Stimulated activated naive B cell treated with anti-CD40 and anti-IgM and Interleukin-4, amounts not matched to agents 10 μg/mL and 1 μg/mL and 100 μg/mL, for 72 hours (primary cell): ENCODE measurements around the gene TAC3.

Experiments used
- ATAC-seq, 2 donors: fragments of 150-1000 bp; cut with Tn5 transposase; replicated peaks; 2 replicates each; pipeline ENCODE4 v1.10.0; 2021; ENCODE audit warnings: moderate library complexity in 1 of 2
- DNase-seq: peaks from one replicate; pipeline ENCODE4 v3.0.0; 2021
- H3K27ac Mint-ChIP-seq: one replicate; pipeline ENCODE4 v1.8.0; 2022; ENCODE audit warnings: mild to moderate bottlenecking, mixed read lengths
- H3K27me3 Mint-ChIP-seq, 2 donors: one replicate each; pipeline ENCODE4 v1.8.0; 2022; ENCODE audit warnings: mixed read lengths in 2 of 2
- H3K36me3 Mint-ChIP-seq, 2 donors: one replicate each; pipeline ENCODE4 v1.8.0; 2022; ENCODE audit warnings: mixed read lengths in 2 of 2, mild to moderate bottlenecking in 1 of 2
- H3K4me1 Mint-ChIP-seq, 2 donors: one replicate each; pipeline ENCODE4 v1.8.0; 2022; ENCODE audit warnings: mixed read lengths in 2 of 2, mild to moderate bottlenecking in 1 of 2
- H3K4me3 Mint-ChIP-seq, 2 donors: one replicate each; pipeline ENCODE4 v1.8.0; 2022; ENCODE audit warnings: mild to moderate bottlenecking in 2 of 2, mixed read lengths in 2 of 2, moderate library complexity in 1 of 2
- H3K9me3 Mint-ChIP-seq, 2 donors: one replicate each; pipeline ENCODE4 v1.8.0; 2022; ENCODE audit warnings: mixed read lengths in 2 of 2, mild to moderate bottlenecking in 1 of 2

Gene TAC3

GRCh38 chr12:57004651-57005050 is 11.7 kb downstream of the TAC3 start:
- H3K27ac Mint-ChIP-seq: no peak overlapping the region
- ATAC-seq: no peak
- H3K36me3 Mint-ChIP-seq: peaks cover 23 to 34% of the 10 kb centered on the region in 2 donors
- no peaks in the 10 kb centered on the region for H3K9me3 Mint-ChIP-seq
- H3K4me1 Mint-ChIP-seq: peaks cover 43 to 64% of the 10 kb centered on the region in 2 donors
- no peak for DNase-seq
- no peak overlapping the region for H3K4me3 Mint-ChIP-seq
- H3K27me3 Mint-ChIP-seq: no peaks in the 10 kb centered on the region

GRCh38 chr12:57003395-57003794 is 12.9 kb downstream of the TAC3 start:
- Mint-ChIP-seq H3K4me3 (no peak overlapping the region), H3K27me3 (no peaks in the 10 kb centered on the region), H3K27ac (no peak overlapping the region), H3K9me3 (no peaks in the 10 kb centered on the region), H3K4me1 (peaks cover 52 to 70% of the 10 kb centered on the region in 2 donors), H3K36me3 (peaks cover 23 to 41% of the 10 kb centered on the region in 2 donors)
- no peak for DNase-seq
- no peak for ATAC-seq

GRCh38 chr12:57001448-57001906 is 14.9 kb downstream of the TAC3 start:
- Mint-ChIP-seq H3K36me3 (peaks cover 23 to 48% of the 10 kb centered on the region in 2 donors), H3K4me3 (no peak overlapping the region), H3K27me3 (no peaks in the 10 kb centered on the region), H3K27ac (no peak overlapping the region), H3K4me1 (peaks cover 47 to 59% of the 10 kb centered on the region in 2 donors), H3K9me3 (no peaks in the 10 kb centered on the region)
- DNase-seq (peak; percentile 43), ATAC-seq (peak; percentile 41 to 43)

GRCh38 chr12:57000393-57000792 is 15.9 kb downstream of the TAC3 start:
- H3K4me3 Mint-ChIP-seq: no peak overlapping the region
- no peaks in the 10 kb centered on the region for H3K9me3 Mint-ChIP-seq
- peaks cover 32 to 59% of the 10 kb centered on the region in 2 donors for H3K36me3 Mint-ChIP-seq
- no peaks in the 10 kb centered on the region for H3K27me3 Mint-ChIP-seq
- peaks cover 46 to 53% of the 10 kb centered on the region in 2 donors for H3K4me1 Mint-ChIP-seq
- no peak for DNase-seq
- ATAC-seq: no peak
- peak overlapping the region; percentile 22 for H3K27ac Mint-ChIP-seq

DNA sequence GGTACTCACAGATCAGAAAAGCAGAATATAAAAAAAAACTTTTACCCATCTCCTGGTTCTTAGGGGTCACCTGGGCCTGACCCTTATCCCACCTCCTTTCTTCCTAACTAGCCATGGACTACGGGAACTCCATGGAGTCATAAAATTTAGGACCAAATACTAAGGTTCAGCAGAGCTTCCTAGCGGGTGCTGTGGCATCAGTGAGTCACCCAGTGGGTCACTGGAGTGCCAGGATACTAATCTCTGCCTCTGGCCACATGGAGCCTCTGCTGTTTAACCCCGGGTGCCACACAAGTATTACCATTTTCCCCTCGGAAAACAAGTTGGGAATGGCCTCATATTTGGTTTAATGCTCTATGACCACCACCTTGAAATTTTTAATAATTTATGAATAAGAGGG is 16.9 kb downstream of the TAC3 start:
- no peaks in the 10 kb centered on the region for H3K9me3 Mint-ChIP-seq
- peaks cover 40 to 62% of the 10 kb centered on the region in 2 donors for H3K36me3 Mint-ChIP-seq
- H3K4me3 Mint-ChIP-seq: no peak overlapping the region
- DNase-seq (no peak), ATAC-seq (no peak)
- no peaks in the 10 kb centered on the region for H3K27me3 Mint-ChIP-seq
- peak overlapping the region; percentile 86 for H3K27ac Mint-ChIP-seq
- H3K4me1 Mint-ChIP-seq: peaks cover 40 to 46% of the 10 kb centered on the region in 2 donors

- H3K4me1 Mint-ChIP-seq: peaks cover 36 to 41% of the 10 kb centered on the region in 2 donors
- H3K4me3 Mint-ChIP-seq: peak overlapping the region in 1 of 2 donors; percentile 10
- H3K9me3 Mint-ChIP-seq: no peaks in the 10 kb centered on the region
- H3K36me3 Mint-ChIP-seq: peaks cover 36 to 57% of the 10 kb centered on the region in 2 donors
- peak; percentile 82 to 87 for ATAC-seq
- DNase-seq: no peak
- H3K27me3 Mint-ChIP-seq: no peaks in the 10 kb centered on the region
- peak overlapping the region; percentile 86 for H3K27ac Mint-ChIP-seq
Observed at GRCh38 chr12:56998981-56999380, 17.3 kb downstream of the TAC3 start.

DNA sequence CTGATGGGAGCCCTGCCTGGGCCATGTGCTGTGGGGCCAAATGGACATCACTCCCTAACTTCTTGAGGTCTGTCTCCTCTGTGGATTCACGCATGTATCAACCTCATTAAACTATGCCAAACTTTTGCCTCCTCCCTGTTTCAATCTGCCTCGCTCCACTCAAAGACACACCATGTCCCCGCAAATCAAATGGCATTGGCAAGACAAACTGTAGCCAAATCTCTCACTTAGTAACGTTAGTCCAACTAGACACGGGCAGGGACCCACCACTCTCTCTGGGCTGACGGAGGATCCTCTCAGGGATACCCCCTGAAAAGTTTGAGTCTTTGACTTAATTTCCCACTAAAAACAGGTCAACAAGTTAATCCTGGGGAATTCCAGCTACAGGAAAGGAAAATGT is 18.0 kb downstream of the TAC3 start:
- Mint-ChIP-seq H3K36me3 (peaks cover 31 to 50% of the 10 kb centered on the region in 2 donors), H3K9me3 (no peaks in the 10 kb centered on the region), H3K27me3 (no peaks in the 10 kb centered on the region), H3K4me3 (no peak overlapping the region), H3K27ac (no peak overlapping the region), H3K4me1 (peaks cover 33 to 37% of the 10 kb centered on the region in 2 donors)
- DNase-seq: no peak
- no peak for ATAC-seq

- Mint-ChIP-seq H3K4me3 (no peak overlapping the region), H3K36me3 (peaks cover 22 to 42% of the 10 kb centered on the region in 2 donors), H3K9me3 (no peaks in the 10 kb centered on the region), H3K27me3 (no peaks in the 10 kb centered on the region), H3K4me1 (peaks cover 30 to 33% of the 10 kb centered on the region in 2 donors), H3K27ac (no peak overlapping the region)
- ATAC-seq: no peak
- no peak for DNase-seq
Observed at GRCh38 chr12:56996793-56997545, 19.4 kb downstream of the TAC3 start.

GRCh38 chr12:56995930-56996496 is 20.3 kb downstream of the TAC3 start:
- ATAC-seq (no peak), DNase-seq (no peak)
- peaks cover 32 to 34% of the 10 kb centered on the region in 2 donors for H3K4me1 Mint-ChIP-seq
- H3K9me3 Mint-ChIP-seq: no peaks in the 10 kb centered on the region
- no peak overlapping the region for H3K4me3 Mint-ChIP-seq
- no peak overlapping the region for H3K27ac Mint-ChIP-seq
- H3K27me3 Mint-ChIP-seq: no peaks in the 10 kb centered on the region
- H3K36me3 Mint-ChIP-seq: peaks cover 18 to 36% of the 10 kb centered on the region in 2 donors

DNA sequence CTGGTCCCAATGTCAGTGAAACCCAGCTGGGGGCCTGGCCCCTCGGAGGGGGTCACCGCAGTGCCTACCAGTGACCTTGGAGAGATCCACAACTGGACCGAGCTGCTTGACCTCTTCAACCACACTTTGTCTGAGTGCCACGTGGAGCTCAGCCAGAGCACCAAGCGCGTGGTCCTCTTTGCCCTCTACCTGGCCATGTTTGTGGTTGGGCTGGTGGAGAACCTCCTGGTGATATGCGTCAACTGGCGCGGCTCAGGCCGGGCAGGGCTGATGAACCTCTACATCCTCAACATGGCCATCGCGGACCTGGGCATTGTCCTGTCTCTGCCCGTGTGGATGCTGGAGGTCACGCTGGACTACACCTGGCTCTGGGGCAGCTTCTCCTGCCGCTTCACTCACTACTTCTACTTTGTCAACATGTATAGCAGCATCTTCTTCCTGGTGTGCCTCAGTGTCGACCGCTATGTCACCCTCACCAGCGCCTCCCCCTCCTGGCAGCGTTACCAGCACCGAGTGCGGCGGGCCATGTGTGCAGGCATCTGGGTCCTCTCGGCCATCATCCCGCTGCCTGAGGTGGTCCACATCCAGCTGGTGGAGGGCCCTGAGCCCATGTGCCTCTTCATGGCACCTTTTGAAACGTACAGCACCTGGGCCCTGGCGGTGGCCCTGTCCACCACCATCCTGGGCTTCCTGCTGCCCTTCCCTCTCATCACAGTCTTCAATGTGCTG is 21.0 kb downstream of the TAC3 start:
- H3K4me1 Mint-ChIP-seq: peaks cover 29 to 33% of the 10 kb centered on the region in 2 donors
- H3K4me3 Mint-ChIP-seq: no peak overlapping the region
- H3K27ac Mint-ChIP-seq: no peak overlapping the region
- H3K27me3 Mint-ChIP-seq: no peaks in the 10 kb centered on the region
- H3K36me3 Mint-ChIP-seq: peaks cover 18 to 35% of the 10 kb centered on the region in 2 donors
- DNase-seq (no peak), ATAC-seq (no peak)
- no peaks in the 10 kb centered on the region for H3K9me3 Mint-ChIP-seq

- Mint-ChIP-seq H3K27ac (no peak overlapping the region), H3K4me1 (peaks cover 22 to 24% of the 10 kb centered on the region in 2 donors), H3K36me3 (peaks cover 17 to 26% of the 10 kb centered on the region in 2 donors), H3K9me3 (no peaks in the 10 kb centered on the region), H3K27me3 (no peaks in the 10 kb centered on the region), H3K4me3 (no peak overlapping the region)
- ATAC-seq (no peak), DNase-seq (no peak)
Observed at GRCh38 chr12:56994231-56994746, 22.0 kb downstream of the TAC3 start.

DNA sequence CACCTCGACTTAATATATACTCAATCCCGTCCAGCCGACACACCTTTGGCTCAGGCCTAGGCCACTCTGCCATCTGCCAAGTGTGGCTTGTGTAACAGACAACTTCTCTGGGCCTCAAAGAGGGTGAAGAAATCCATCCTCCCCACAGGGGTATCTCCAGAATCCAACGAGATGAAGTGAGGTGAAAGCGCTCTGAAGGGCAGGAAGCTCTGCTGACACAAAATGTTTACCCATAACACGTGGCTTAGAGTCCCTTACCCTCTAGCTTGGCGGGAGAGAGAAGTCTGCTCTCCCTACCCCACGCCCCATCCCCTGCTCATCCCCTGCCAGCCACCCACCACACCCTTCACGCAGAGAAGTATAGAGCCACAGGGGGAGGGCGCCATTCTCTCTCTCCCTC is 23.0 kb downstream of the TAC3 start:
- no peak for ATAC-seq
- no peaks in the 10 kb centered on the region for H3K9me3 Mint-ChIP-seq
- peaks cover 17 to 20% of the 10 kb centered on the region in 2 donors for H3K36me3 Mint-ChIP-seq
- no peak overlapping the region for H3K27ac Mint-ChIP-seq
- no peak overlapping the region for H3K4me3 Mint-ChIP-seq
- peaks cover 15 to 17% of the 10 kb centered on the region in 2 donors for H3K4me1 Mint-ChIP-seq
- no peak for DNase-seq
- H3K27me3 Mint-ChIP-seq: peaks cover 0 to 2% of the 10 kb centered on the region in 2 donors

DNA sequence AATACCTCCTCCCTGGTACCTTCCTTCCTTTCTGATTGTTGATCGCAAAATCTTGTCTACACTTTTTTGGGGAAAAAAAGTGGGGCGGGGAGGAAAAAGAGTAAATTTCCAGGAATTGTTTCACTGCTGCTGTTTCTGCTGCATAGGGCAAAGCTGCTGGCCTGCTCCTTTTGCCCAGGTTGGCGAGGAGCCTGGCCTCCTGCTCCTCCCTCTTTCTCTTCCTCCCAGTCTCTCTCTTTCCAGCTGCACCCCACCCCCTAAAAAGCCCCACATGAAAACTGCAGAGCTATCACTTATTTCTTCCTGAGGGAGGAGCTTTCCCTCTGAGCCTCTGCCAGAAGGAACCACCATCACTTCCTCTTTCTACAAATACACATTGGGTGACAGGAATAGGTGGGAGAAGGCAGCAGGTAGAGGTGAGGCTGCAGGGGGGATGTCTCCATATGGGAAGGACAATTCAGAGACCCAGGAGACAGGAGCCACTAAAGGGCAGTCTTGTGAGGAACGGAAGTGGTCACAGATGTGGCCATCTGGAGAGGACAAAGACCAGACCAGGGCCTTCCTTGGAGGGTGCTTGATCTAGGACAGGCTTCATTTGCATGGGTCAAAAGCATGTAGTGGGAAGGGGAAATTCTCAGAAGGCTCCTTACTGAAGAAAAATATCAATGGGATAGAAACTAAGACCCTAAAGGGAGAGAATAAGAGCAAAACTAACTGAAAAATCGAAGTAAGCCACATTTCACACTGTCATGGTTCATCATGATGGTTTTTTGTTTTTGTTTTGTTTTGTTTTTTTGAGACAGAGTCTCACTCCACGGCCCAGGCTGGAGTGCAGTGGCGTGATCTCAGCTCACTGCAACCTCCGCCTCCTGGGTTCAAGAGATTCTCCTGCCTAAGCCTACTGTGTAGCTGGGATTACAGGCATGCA is 24.7 kb downstream of the TAC3 start:
- Mint-ChIP-seq H3K36me3 (peaks cover 13 to 17% of the 10 kb centered on the region in 2 donors), H3K27ac (peak overlapping the region; percentile 56), H3K4me3 (no peak overlapping the region), H3K9me3 (no peaks in the 10 kb centered on the region), H3K27me3 (peaks cover 0 to 6% of the 10 kb centered on the region in 2 donors), H3K4me1 (peaks cover 18 to 27% of the 10 kb centered on the region in 2 donors)
- ATAC-seq (no peak), DNase-seq (no peak)
